Breast epithelium (tissue), 3 donors: Measurements from ENCODE around the gene RAB29.

Source experiments
- POLR2A ChIP-seq: fragments of 450-650 bp; IDR thresholded peaks from one replicate; pipeline ENCODE4 v1.6.1; 2016; ENCODE audit warnings: antibody characterized with exemption, mild to moderate bottlenecking, moderate library complexity
- POLR2AphosphoS5 ChIP-seq, 3 donors: sonication (generic); formaldehyde crosslinking; IDR thresholded peaks; one replicate each; pipeline ENCODE4 v1.6.1; 2017; ENCODE audit warnings: antibody characterized with exemption in 3 of 3
- TF ChIP-seq, protein P1 (sequence below), 3 donors: fragments of 450-650 bp; IDR thresholded peaks; one replicate each; pipeline ENCODE4 v1.5.1; 2016 to 2017; ENCODE audit warnings: antibody characterized with exemption in 3 of 3, mild to moderate bottlenecking in 3 of 3, moderate library complexity in 3 of 3

DNA sequence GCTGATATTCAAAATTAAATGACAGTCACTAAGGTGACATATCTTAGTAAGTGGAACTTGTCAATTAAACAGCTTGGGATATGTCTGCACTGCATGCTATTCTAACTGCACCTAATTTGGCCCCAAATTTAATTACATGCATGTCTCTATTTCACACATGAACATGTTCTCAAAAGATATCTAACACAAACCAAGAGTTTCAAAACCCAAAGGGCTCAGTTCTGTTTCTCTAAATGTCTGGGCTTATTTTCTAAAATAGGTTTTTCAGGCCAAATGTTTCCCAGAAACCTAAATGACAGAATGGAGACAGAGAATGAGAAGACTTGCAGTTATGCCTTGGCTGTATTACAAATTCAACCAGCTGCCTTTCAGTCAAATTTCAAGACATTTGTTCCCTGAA, 11.3 kb downstream of the RAB29 start:
- TF ChIP-seq, protein P1, sequence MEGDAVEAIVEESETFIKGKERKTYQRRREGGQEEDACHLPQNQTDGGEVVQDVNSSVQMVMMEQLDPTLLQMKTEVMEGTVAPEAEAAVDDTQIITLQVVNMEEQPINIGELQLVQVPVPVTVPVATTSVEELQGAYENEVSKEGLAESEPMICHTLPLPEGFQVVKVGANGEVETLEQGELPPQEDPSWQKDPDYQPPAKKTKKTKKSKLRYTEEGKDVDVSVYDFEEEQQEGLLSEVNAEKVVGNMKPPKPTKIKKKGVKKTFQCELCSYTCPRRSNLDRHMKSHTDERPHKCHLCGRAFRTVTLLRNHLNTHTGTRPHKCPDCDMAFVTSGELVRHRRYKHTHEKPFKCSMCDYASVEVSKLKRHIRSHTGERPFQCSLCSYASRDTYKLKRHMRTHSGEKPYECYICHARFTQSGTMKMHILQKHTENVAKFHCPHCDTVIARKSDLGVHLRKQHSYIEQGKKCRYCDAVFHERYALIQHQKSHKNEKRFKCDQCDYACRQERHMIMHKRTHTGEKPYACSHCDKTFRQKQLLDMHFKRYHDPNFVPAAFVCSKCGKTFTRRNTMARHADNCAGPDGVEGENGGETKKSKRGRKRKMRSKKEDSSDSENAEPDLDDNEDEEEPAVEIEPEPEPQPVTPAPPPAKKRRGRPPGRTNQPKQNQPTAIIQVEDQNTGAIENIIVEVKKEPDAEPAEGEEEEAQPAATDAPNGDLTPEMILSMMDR (IDR thresholded peaks at IDR 0.05): no peak
- TF ChIP-seq POLR2A (no peak), POLR2AphosphoS5 (IDR thresholded peaks at IDR 0.05) (no peak)
